Astrocyte (in vitro differentiated cells and primary cell): ENCODE measurements around the gene KHSRP.

Experiments used
- CTCF ChIP-seq: IDR thresholded peaks from 2 replicates; pipeline ENCODE4 v1.5.1; 2011; ENCODE audit warnings: low read depth, mild to moderate bottlenecking, inconsistent platforms, low read length, moderate library complexity; ENCODE audit not compliant: insufficient read depth
- EZH2 ChIP-seq: IDR thresholded peaks from 2 replicates; pipeline ENCODE4 v1.6.1; 2012; ENCODE audit warnings: mild to moderate bottlenecking, low read length, inconsistent platforms; ENCODE audit not compliant: insufficient read depth

- TF ChIP-seq CTCF (no peak), EZH2 (no peak)
Measured at GRCh38 chr19:6446452-6446851, 21.8 kb upstream of the KHSRP start.
